ENCODE results near the gene TXNRD1. TPM values are rescaled to one million over a fixed set of nuclear protein-coding genes. Genes with fewer than 3 reads are reported as not detected.

TXNRD1 gene
- total and polyA plus RNA-seq, 12 donors, result 53.9 to 487 (median 290) TPM

DNA sequence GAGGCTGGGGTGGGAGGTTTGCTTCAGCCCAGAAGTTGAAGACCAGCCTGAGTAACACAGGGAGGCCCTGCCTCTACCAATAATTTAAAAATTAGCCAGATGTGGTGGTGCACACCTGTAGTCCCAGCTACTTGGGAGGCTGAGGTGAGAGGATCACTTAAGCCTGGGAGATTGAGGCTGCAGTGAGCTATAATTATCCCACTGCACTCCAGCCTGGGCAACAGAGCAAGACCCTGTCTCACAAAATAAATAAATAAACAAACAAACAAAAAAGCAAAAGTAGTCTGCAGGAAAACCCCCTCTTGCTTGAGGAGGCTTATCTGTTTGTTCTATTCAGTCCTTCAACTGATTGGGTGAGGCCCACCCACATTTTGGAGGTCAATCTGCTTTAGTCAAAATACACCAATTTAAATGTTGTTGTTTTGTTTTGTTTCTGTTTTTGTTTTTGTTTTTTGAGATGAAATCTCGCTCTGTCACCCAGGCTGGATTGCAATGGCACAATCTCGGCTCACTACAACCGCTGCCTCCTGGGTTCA is 24.9 kb upstream of the TXNRD1 start:
- no peak for TF ChIP-seq POLR2A (IDR thresholded peaks at IDR 0.05)
- TF ChIP-seq, protein P1, sequence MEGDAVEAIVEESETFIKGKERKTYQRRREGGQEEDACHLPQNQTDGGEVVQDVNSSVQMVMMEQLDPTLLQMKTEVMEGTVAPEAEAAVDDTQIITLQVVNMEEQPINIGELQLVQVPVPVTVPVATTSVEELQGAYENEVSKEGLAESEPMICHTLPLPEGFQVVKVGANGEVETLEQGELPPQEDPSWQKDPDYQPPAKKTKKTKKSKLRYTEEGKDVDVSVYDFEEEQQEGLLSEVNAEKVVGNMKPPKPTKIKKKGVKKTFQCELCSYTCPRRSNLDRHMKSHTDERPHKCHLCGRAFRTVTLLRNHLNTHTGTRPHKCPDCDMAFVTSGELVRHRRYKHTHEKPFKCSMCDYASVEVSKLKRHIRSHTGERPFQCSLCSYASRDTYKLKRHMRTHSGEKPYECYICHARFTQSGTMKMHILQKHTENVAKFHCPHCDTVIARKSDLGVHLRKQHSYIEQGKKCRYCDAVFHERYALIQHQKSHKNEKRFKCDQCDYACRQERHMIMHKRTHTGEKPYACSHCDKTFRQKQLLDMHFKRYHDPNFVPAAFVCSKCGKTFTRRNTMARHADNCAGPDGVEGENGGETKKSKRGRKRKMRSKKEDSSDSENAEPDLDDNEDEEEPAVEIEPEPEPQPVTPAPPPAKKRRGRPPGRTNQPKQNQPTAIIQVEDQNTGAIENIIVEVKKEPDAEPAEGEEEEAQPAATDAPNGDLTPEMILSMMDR (IDR thresholded peaks at IDR 0.05), result no peak
- 95 to 100% (median 96%) methylated on average over 3 of the region's 3 CpGs for WGBS, 4 donors
- H3K4me1 ChIP-seq (replicated peaks in 1 of 2), result no peaks in the 10 kb centered on the region

DNA sequence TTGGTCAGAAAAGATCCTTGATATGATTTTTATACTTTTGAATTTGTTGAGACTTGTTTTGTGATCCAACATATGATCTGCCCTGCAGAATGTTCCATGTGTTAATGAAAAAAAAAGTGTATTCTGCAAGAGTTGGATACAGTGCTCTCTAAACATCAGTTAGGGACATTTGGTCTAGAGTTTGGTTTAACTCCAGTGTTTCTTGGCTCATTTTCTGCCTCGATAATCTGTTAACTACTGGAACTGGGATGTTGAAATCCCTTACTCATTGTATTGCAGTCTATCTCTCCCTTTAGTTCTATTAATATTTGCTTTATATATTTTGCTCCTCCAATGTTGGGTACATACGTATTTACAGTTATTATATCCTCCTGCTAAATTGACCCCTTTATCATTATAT is 18.3 kb upstream of the TXNRD1 start:
- no peak for TF ChIP-seq POLR2A (IDR thresholded peaks at IDR 0.05)
- TF ChIP-seq, protein P1 (IDR thresholded peaks at IDR 0.05), result no peak
- Histone ChIP-seq H3K36me3 (replicated peaks in 1 of 2) (no peaks in the 10 kb centered on the region), H3K27ac (no peak overlapping the region), H3K4me1 (replicated peaks in 1 of 2) (no peaks in the 10 kb centered on the region), H3K4me3 (no peak overlapping the region), H3K9me3 (replicated peaks in 1 of 3) (peaks cover 0 to 9% (median 0%) of the 10 kb centered on the region in 3 donors), H3K27me3 (no peaks in the 10 kb centered on the region)
- DNase-seq, result no peak
- intact Hi-C loops (cut with DNase I), result no loop called here
- 55 to 64% (median 58%) methylated on average over 2 of the region's 2 CpGs for WGBS, 4 donors

More for the DNA sequence above, 24.9 kb upstream of the TXNRD1 start:
- intact Hi-C loops (cut with DNase I), result no loop called here
- no peaks in the 10 kb centered on the region for H3K27me3 ChIP-seq
- DNase-seq, result no peak
- H3K27ac ChIP-seq, result no peak overlapping the region
- H3K9me3 ChIP-seq (replicated peaks in 1 of 3), result no peaks in the 10 kb centered on the region
- H3K36me3 ChIP-seq (replicated peaks in 1 of 2), result no peaks in the 10 kb centered on the region
- H3K4me3 ChIP-seq, result no peak overlapping the region

DNA sequence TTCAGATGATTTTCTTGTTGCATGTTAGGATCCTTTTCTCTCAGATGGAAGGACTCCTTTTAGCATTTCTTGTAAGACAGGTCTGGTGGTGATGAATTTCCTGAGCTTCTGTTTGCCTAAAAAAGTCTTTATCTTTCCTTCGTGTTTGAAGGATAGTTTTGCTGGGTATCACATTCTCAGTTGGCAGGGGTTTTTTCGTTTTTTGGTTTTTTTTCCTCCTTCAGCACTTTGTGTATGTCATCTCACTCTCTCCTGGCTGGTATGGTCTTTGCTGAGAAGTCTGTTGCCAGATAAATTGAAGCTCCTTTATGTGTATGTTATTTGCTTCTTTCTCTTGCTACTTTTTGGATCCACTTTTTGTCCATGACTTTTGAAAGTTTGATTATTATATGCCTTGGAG is 15.6 kb upstream of the TXNRD1 start:
- intact Hi-C loops (cut with DNase I), result loop anchor here in 1 of 2 donors (5.0 to 10.0 kb wide), 2 partner anchors 157 to 865 kb away; no protein-coding TSS in a partner anchor
- no peaks in the 10 kb centered on the region for H3K27me3 ChIP-seq
- H3K4me1 ChIP-seq (replicated peaks in 1 of 2), result no peaks in the 10 kb centered on the region
- no peak overlapping the region for H3K4me3 ChIP-seq
- DNase-seq, result no peak
- H3K9me3 ChIP-seq (replicated peaks in 1 of 3), result peaks cover 0 to 9% (median 0%) of the 10 kb centered on the region in 3 donors
- no peaks in the 10 kb centered on the region for H3K36me3 ChIP-seq (replicated peaks in 1 of 2)
- no peak for TF ChIP-seq POLR2A (IDR thresholded peaks at IDR 0.05)
- TF ChIP-seq, protein P1 (IDR thresholded peaks at IDR 0.05), result no peak
- no peak overlapping the region for H3K27ac ChIP-seq
- WGBS, 4 donors, result 72 to 84% (median 76%) methylated on average over 2 of the region's 2 CpGs

DNA sequence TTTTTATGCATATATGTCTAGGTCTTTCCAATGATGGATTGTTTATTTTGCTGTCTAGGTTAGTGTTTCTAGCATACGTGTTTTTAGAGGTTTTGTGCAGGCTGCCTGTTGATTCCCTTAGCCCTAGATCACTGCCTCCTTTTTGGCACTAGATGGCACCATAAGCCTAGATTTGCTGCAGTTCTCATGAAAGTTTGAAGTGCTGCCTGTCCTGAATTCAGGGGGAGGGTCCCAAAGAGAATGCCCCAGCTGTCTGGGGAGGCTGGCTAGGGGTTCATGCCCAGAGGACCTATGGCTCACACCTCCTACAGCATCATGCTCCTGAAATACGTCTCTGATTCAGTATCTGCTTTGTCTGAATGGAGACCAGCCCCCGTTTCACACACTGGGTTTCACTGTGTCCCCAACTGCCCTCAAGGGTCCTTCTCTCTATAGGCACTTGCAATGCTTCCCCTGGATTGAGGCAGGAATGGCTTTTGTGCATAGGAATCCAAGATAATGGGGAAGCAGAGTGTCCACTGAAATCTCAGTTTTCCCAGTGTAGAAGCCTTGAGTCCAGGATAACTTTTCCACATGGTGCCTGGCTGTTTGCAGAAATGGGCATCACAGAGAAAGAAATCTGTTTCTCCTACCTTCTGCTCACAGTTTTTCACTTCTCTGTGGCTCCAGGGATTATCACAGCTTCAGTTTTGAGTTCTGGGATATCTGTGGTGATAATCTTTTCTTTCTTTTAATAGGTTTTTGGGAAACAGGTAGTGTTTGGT is 14.2 kb upstream of the TXNRD1 start:
- Histone ChIP-seq H3K36me3 (replicated peaks in 1 of 2) (no peaks in the 10 kb centered on the region), H3K9me3 (replicated peaks in 1 of 3) (peaks cover 0 to 9% (median 0%) of the 10 kb centered on the region in 3 donors), H3K27ac (no peak overlapping the region), H3K4me1 (replicated peaks in 1 of 2) (no peaks in the 10 kb centered on the region), H3K27me3 (no peaks in the 10 kb centered on the region), H3K4me3 (no peak overlapping the region)
- intact Hi-C loops (cut with DNase I), result loop anchor here in 1 of 2 donors (5.0 to 10.0 kb wide), 2 partner anchors 156 to 863 kb away; no protein-coding TSS in a partner anchor
- WGBS, 4 donors, result 29 to 47% (median 32%) methylated on average over 3 of the region's 3 CpGs
- no peak for TF ChIP-seq POLR2A (IDR thresholded peaks at IDR 0.05)
- TF ChIP-seq, protein P1 (IDR thresholded peaks at IDR 0.05), result peak; percentile 37 to 93 (median 84)
- DNase-seq, result peak in 6 of 7 donors; percentile 40 to 69 (median 50)
